HG03025 (cell line): ENCODE data around the gene PALMD.

ENCODE experiments used
- ATAC-seq: cut with Tn5 transposase; IDR thresholded peaks from one replicate; pipeline ENCODE4 v1.9.1; 2021; ENCODE audit warnings: mild to moderate bottlenecking, moderate library complexity; ENCODE audit not compliant: unreplicated experiment, low FRiP score

PALMD gene

GRCh38 chr1:99645699-99646531 is at the start of gene PALMD:
PALMD (plus strand) TSS chr1:99646113; CDS start chr1:99646318, 205 bp downstream.
- no peak for ATAC-seq

GRCh38 chr1:99598738-99599411 is 47.0 kb upstream of the PALMD start:
- no peak for ATAC-seq

GRCh38 chr1:99599678-99600175 is 46.2 kb upstream of the PALMD start:
- ATAC-seq: no peak

- ATAC-seq: no peak
Measured at GRCh38 chr1:99600782-99601181, 45.1 kb upstream of the PALMD start.

GRCh38 chr1:99601208-99601607 is 44.7 kb upstream of the PALMD start:
- ATAC-seq: no peak

- no peak for ATAC-seq
Measured at GRCh38 chr1:99601709-99602403, 44.1 kb upstream of the PALMD start.

- ATAC-seq: no peak
Measured at GRCh38 chr1:99602404-99602969, 43.4 kb upstream of the PALMD start.

- ATAC-seq: no peak
Measured at GRCh38 chr1:99603699-99604560, 42.0 kb upstream of the PALMD start.

GRCh38 chr1:99606306-99606705 is 39.6 kb upstream of the PALMD start:
- no peak for ATAC-seq

GRCh38 chr1:99607590-99607989 is 38.3 kb upstream of the PALMD start:
- no peak for ATAC-seq

GRCh38 chr1:99608058-99608457 is 37.9 kb upstream of the PALMD start:
- ATAC-seq: no peak

- ATAC-seq: no peak
Measured at GRCh38 chr1:99613716-99614115, 32.2 kb upstream of the PALMD start.

- ATAC-seq: no peak
Measured at GRCh38 chr1:99614728-99615127, 31.2 kb upstream of the PALMD start.

GRCh38 chr1:99619583-99619982 is 26.3 kb upstream of the PALMD start:
- ATAC-seq: no peak

GRCh38 chr1:99621340-99621901 is 24.5 kb upstream of the PALMD start:
- ATAC-seq: no peak

- no peak for ATAC-seq
Measured at GRCh38 chr1:99622702-99623347, 23.1 kb upstream of the PALMD start.

- ATAC-seq: no peak
Measured at GRCh38 chr1:99623554-99623953, 22.4 kb upstream of the PALMD start.

GRCh38 chr1:99627615-99628014 is 18.3 kb upstream of the PALMD start:
- ATAC-seq: no peak

GRCh38 chr1:99629164-99629563 is 16.7 kb upstream of the PALMD start:
- ATAC-seq: no peak
